B cell (primary cell): Measurements from ENCODE around the gene PLAAT4. TPM values are rescaled to one million over a fixed set of nuclear protein-coding genes. Genes with fewer than 3 reads are reported as not detected.

ENCODE experiments used
- ATAC-seq: fragments of 200-7000 bp; cut with Tn5 transposase; one replicate; pipeline ENCODE4 v1.10.0; 2021; ENCODE audit warnings: low read depth, mild to moderate bottlenecking, moderate number of reproducible peaks, moderate library complexity
- CTCF ChIA-PET: fragments of 350-600 bp; sonication (Branson Sonifier 250); formaldehyde crosslinking; loops from one replicate; lab custom pipeline; 2021; ENCODE audit warnings: antibody characterized with exemption, inconsistent platforms; lab: Charles Lee
- POLR2A ChIA-PET: fragments of 350-600 bp; sonication (Branson Sonifier 250); formaldehyde crosslinking; loops from one replicate; lab custom pipeline; 2021; ENCODE audit warnings: antibody characterized with exemption; lab: Charles Lee
- DNase-seq: peaks from one replicate; pipeline ENCODE4 v3.0.0; 2013
- H2AFZ ChIP-seq: 2 replicates; pipeline ENCODE4 v1.6.1; 2012; ENCODE audit warnings: mild to moderate bottlenecking, low read depth, low read length; ENCODE audit not compliant: insufficient read depth, poor library complexity, severe bottlenecking
- H3K27ac ChIP-seq, 2 donors: 1 replicate in 1 of 2; 2 replicates in 1 of 2; pipeline ENCODE4 v1.5.1; 2012 to 2013; ENCODE audit warnings: low read length in 2 of 2, mild to moderate bottlenecking in 2 of 2, moderate library complexity in 1 of 2
- H3K27me3 ChIP-seq, 4 experiments: fragments of 200-600 bp in 1 of 4; sonication (generic) in 1 of 4; replicated peaks in 1 of 4; 1 replicate in 2 of 4; 2 replicates in 2 of 4; pipeline versions ENCODE4 v1.6.1 to v1.7.0; 2013 to 2016; ENCODE audit warnings: low read length in 3 of 4, mild to moderate bottlenecking in 2 of 4, mixed read lengths in 1 of 4, moderate library complexity in 1 of 4; ENCODE audit not compliant: insufficient read depth in 4 of 4, control insufficient read depth in 3 of 4; ENCODE audit errors: control extremely low read depth in 1 of 4
- H3K36me3 ChIP-seq, 2 experiments: replicated peaks in 1 of 2; 1 replicate in 1 of 2; 2 replicates in 1 of 2; pipeline versions ENCODE4 v1.6.1 to v1.7.1; 2013; ENCODE audit warnings: low read length in 1 of 2; ENCODE audit not compliant: insufficient read depth in 2 of 2, control insufficient read depth in 1 of 2; ENCODE audit errors: control extremely low read depth in 1 of 2, extremely low read depth in 1 of 2
- H3K4me1 ChIP-seq, 2 donors: fragments of 200-600 bp in 1 of 2; sonication (generic) in 1 of 2; 1 replicate in 1 of 2; 2 replicates in 1 of 2; pipeline versions ENCODE4 v1.5.1 to v1.6.1; 2013 to 2017; ENCODE audit warnings: low read length in 2 of 2; ENCODE audit not compliant: control insufficient read depth in 2 of 2, insufficient read depth in 2 of 2
- H3K4me2 ChIP-seq: replicated peaks from 2 replicates; pipeline ENCODE3; 2012; ENCODE audit warnings: mild to moderate bottlenecking, low read depth, low read length; ENCODE audit not compliant: poor library complexity, severe bottlenecking
- H3K4me3 ChIP-seq, 5 experiments: fragments of 200-600 bp in 1 of 5; sonication (generic) in 1 of 5; 1 replicate in 3 of 5; 2 replicates in 2 of 5; pipeline versions ENCODE4 v1.5.1 to v1.7.0; 2011 to 2016; ENCODE audit warnings: low read length in 4 of 5, mild to moderate bottlenecking in 4 of 5, low read depth in 2 of 5, control low read depth in 1 of 5, moderate library complexity in 1 of 5; ENCODE audit not compliant: insufficient read depth in 1 of 5; ENCODE audit errors: control extremely low read depth in 1 of 5, extremely low read depth in 1 of 5
- H3K79me2 ChIP-seq: fragments of 200-600 bp; sonication (generic); one replicate; pipeline ENCODE4 v1.6.0; 2016; ENCODE audit warnings: low read length; ENCODE audit not compliant: control insufficient read depth, insufficient read depth
- H3K9ac ChIP-seq: fragments of 200-600 bp; sonication (generic); 2 replicates; pipeline ENCODE4 v1.6.1; 2017; ENCODE audit warnings: mild to moderate bottlenecking, low read length, moderate library complexity
- H3K9me3 ChIP-seq, 3 donors: one replicate each; pipeline versions ENCODE4 v1.6.1 to v1.7.1; 2013; ENCODE audit warnings: low read length in 2 of 3; ENCODE audit not compliant: control insufficient read depth in 2 of 3, insufficient read depth in 1 of 3; ENCODE audit errors: control extremely low read depth in 1 of 3
- H4K20me1 ChIP-seq: 2 replicates; pipeline ENCODE4 v1.6.0; 2012; ENCODE audit warnings: mild to moderate bottlenecking, low read length; ENCODE audit not compliant: insufficient read depth, control insufficient read depth, poor library complexity, severe bottlenecking
- H3K27ac Mint-ChIP-seq: one replicate; pipeline ENCODE4 v1.8.0; 2021; ENCODE audit warnings: mixed read lengths
- H3K27me3 Mint-ChIP-seq: one replicate; pipeline ENCODE4 v1.8.0; 2021; ENCODE audit warnings: mixed read lengths
- H3K4me1 Mint-ChIP-seq: one replicate; pipeline ENCODE4 v1.8.0; 2021; ENCODE audit warnings: mixed read lengths
- H3K4me3 Mint-ChIP-seq: one replicate; pipeline ENCODE4 v1.8.0; 2021; ENCODE audit warnings: mixed read lengths
- H3K9me3 Mint-ChIP-seq: one replicate; pipeline ENCODE4 v1.8.0; 2022; ENCODE audit warnings: mixed read lengths; ENCODE audit not compliant: insufficient read depth
- CTCF ChIP-seq: fragments of 200-600 bp; IDR thresholded peaks from one replicate; pipeline ENCODE4 v1.8.0; 2022; ENCODE audit warnings: antibody characterized with exemption, mild to moderate bottlenecking
- EZH2 ChIP-seq: IDR thresholded peaks from 2 replicates; pipeline ENCODE4 v1.6.1; 2012; ENCODE audit warnings: borderline replicate concordance, low read depth, mild to moderate bottlenecking, moderate library complexity, low read length; ENCODE audit not compliant: insufficient read depth, poor library complexity, severe bottlenecking
- WGBS: methylation state at CpG from one replicate; pipeline ENCODE4 v1.1.5; 2013; ENCODE audit warnings: missing lambda C conversion rate; ENCODE audit not compliant: insufficient coverage; 5-methylcytosine and 5-hydroxymethylcytosine counted together
- intact Hi-C: fragments of 100-400 bp; cut with micrococcal nuclease; formaldehyde crosslinking; loops from one replicate; pipeline ENCODE4 v1.10.0; 2022
- polyA plus RNA-seq: library from polyadenylated mRNA; depleted of rRNA; stranded (reverse); fragments of >200 nt; gene quantifications from 2 replicates; pipeline ENCODE4 v1.2.3, GENCODE V29; 2012
- total RNA-seq, 2 donors: library from RNA; stranded (reverse); fragments of 120-200 nt in 1 of 2; gene quantifications; 1 replicate in 1 of 2; 2 replicates in 1 of 2; pipeline versions ENCODE4 v1.2.3 to v1.2.4, GENCODE V29; 2013 to 2022

The PLAAT4 gene
- total and polyA plus RNA-seq, 2 donors (not counting 1 experiment from before 2014, with no cell fraction given): 13.1 to 35.0 TPM

- no peak overlapping the region for H3K4me3 ChIP-seq
- peaks cover 6% of the 10 kb centered on the region for H3K9me3 Mint-ChIP-seq
- H3K27ac Mint-ChIP-seq: no peak overlapping the region
- H3K4me2 ChIP-seq: no peak overlapping the region
- POLR2A ChIA-PET: no interaction called here
- H2AFZ ChIP-seq: no peak overlapping the region
- H3K27ac ChIP-seq: no peak overlapping the region
- TF ChIP-seq EZH2: no peak
- TF ChIP-seq CTCF: no peak
- peaks cover 0 to 7% of the 10 kb centered on the region in 2 donors for H3K4me1 ChIP-seq
- H3K27me3 ChIP-seq: peaks cover 0 to 28% (median 16%) of the 10 kb centered on the region in 4 experiments
- H3K27me3 Mint-ChIP-seq: peaks cover 65% of the 10 kb centered on the region
- H3K79me2 ChIP-seq: no peaks in the 10 kb centered on the region
- no peaks in the 10 kb centered on the region for H3K36me3 ChIP-seq
- DNase-seq (no peak), ATAC-seq (no peak)
- peaks cover 11% of the 10 kb centered on the region for H3K4me1 Mint-ChIP-seq
- no peaks in the 10 kb centered on the region for H4K20me1 ChIP-seq
- H3K9ac ChIP-seq: no peak overlapping the region
- 73% methylated on average over 3 of the region's 3 CpGs for WGBS
- intact Hi-C loops: no loop called here
- no peak overlapping the region for H3K4me3 Mint-ChIP-seq
- peaks cover 0 to 4% (median 2%) of the 10 kb centered on the region in 3 donors for H3K9me3 ChIP-seq
- CTCF ChIA-PET: interaction anchor here (1.1 to 3.7 kb wide), 2 partner anchors 9 to 11 kb away, joined by 3 to 25 read pairs; no protein-coding TSS in a partner anchor
Observed at GRCh38 chr11:63489879-63490278, 46.7 kb upstream of the PLAAT4 start.

DNA sequence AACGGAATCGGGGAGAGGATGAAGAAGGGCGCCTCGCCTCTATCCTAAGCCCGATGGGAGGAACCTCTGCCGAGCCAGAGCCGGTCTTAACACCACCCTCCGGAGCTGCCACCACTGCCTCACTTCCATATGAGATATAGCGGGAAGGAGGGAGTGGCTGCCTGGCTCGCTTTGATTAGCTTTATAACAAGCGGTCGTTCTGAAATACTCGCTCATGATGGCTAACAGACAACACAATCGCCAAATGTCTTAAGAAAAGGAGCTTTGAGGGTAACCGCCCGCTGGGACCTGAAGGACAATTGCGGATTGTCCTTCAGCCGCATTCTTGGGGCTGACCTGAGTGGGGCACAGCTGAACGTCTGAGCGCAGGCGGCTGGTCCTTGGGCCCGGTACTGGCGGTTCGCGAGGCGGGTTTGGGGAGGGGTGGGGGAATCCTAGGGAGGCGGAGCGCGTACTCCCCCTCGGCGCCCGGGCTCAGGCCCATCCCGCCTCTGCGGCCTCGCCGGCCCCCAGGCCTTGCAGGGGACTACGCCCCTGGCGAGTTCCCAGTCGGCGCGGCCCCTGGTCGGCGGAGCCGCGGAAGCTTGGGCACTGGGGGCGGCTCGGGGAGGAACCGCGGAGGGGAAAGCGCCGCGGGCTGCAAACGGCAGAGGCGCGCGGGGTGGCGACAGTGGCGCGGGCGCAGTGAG lies 45.9 kb upstream of the PLAAT4 start, which contains the start of gene PLAAT5:
Gene PLAAT5 (minus strand): TSS at position 617 of the 689 bp plus-strand sequence. CDS start 133 bp downstream, at position 484.
- H2AFZ ChIP-seq: peak within 1 kb of the TSS; percentile 22
- no peak within 1 kb of the TSS for H3K9ac ChIP-seq
- Mint-ChIP-seq H3K9me3 (peaks cover 2% of the 10 kb centered on the region), H3K4me3 (peak within 1 kb of the TSS; percentile 58), H3K4me1 (peaks cover 11% of the 10 kb centered on the region), H3K27me3 (peaks cover 65% of the 10 kb centered on the region), H3K27ac (no peak within 1 kb of the TSS)
- intact Hi-C loops: no loop called here
- H4K20me1 ChIP-seq: no peaks in the 10 kb centered on the region
- WGBS: 23% methylated on average over 59 of the region's 60 CpGs
- ChIA-PET CTCF (interaction anchor here (1.1 to 3.7 kb wide), 2 partner anchors 10 to 12 kb away, joined by 3 to 25 read pairs; no protein-coding TSS in a partner anchor), POLR2A (no interaction called here)
- H3K27ac ChIP-seq: no peak within 1 kb of the TSS
- peaks cover 0 to 7% of the 10 kb centered on the region in 2 donors for H3K4me1 ChIP-seq
- H3K36me3 ChIP-seq: no peaks in the 10 kb centered on the region
- H3K4me3 ChIP-seq: peak within 1 kb of the TSS in 1 of 5 experiments; percentile 6
- peak within 1 kb of the TSS; percentile 35 for H3K4me2 ChIP-seq
- H3K27me3 ChIP-seq: peaks cover 0 to 28% (median 20%) of the 10 kb centered on the region in 4 experiments
- no peaks in the 10 kb centered on the region for H3K79me2 ChIP-seq
- ATAC-seq (no peak), DNase-seq (no peak)
- H3K9me3 ChIP-seq: peaks cover 0 to 2% (median 0%) of the 10 kb centered on the region in 3 donors
- TF ChIP-seq CTCF (no peak), EZH2 (no peak)
